GM12878 (cell line): ENCODE results near the gene SBNO2. TPM values are rescaled to one million over a fixed set of nuclear protein-coding genes. Genes with fewer than 3 reads are reported as not detected.

ENCODE experiments used
- ATF2 ChIP-seq: IDR thresholded peaks from 2 replicates; pipeline ENCODE4 v1.6.1; 2012; ENCODE audit warnings: low read length, inconsistent platforms
- BACH1 ChIP-seq: fragments of 450-650 bp; IDR thresholded peaks from 2 replicates; pipeline ENCODE4 v1.6.1; 2017; ENCODE audit warnings: mild to moderate bottlenecking, borderline replicate concordance
- BHLHE40 ChIP-seq, 2 experiments: fragments of 450-650 bp in 1 of 2; IDR thresholded peaks; 2 replicates each; pipeline ENCODE4 v1.6.1; 2011 to 2017; ENCODE audit warnings: low read depth in 2 of 2, borderline replicate concordance in 1 of 2, improper control_type of control experiment in 1 of 2, low read length in 1 of 2, mild to moderate bottlenecking in 1 of 2
- CREB1 ChIP-seq: IDR thresholded peaks from 2 replicates; pipeline ENCODE4 v1.6.1; 2012; ENCODE audit warnings: low read depth, mild to moderate bottlenecking, inconsistent platforms
- EGR1 ChIP-seq, 2 experiments: IDR thresholded peaks; 1 replicate in 1 of 2; 2 replicates in 1 of 2; pipeline ENCODE4 v1.6.1; 2011 to 2012; ENCODE audit warnings: low read depth in 2 of 2, low read length in 2 of 2, borderline replicate concordance in 1 of 2, mild to moderate bottlenecking in 1 of 2, moderate library complexity in 1 of 2
- EP300 ChIP-seq, 2 experiments: fragments of 150-350 bp in 1 of 2; IDR thresholded peaks; 2 replicates each; pipeline ENCODE4 v1.6.1; 2011 to 2012; ENCODE audit warnings: low read depth in 2 of 2, low read length in 2 of 2, borderline replicate concordance in 1 of 2, improper control_type of control experiment in 1 of 2, inconsistent platforms in 1 of 2; ENCODE audit not compliant: control insufficient read depth in 1 of 2
- HCFC1 ChIP-seq: fragments of 150-350 bp; IDR thresholded peaks from 2 replicates; pipeline ENCODE4 v1.6.1; 2014; ENCODE audit warnings: low read length
- MEF2B ChIP-seq: fragments of 450-650 bp; IDR thresholded peaks from 2 replicates; pipeline ENCODE4 v1.6.1; 2018; ENCODE audit warnings: mild to moderate bottlenecking, moderate library complexity; ENCODE audit not compliant: partially characterized antibody, poor library complexity, severe bottlenecking
- NR2C2 ChIP-seq: IDR thresholded peaks from 2 replicates; pipeline ENCODE4 v1.6.1; 2011; ENCODE audit warnings: borderline replicate concordance, low read depth; ENCODE audit not compliant: control insufficient read depth, insufficient read length
- POLR2A ChIP-seq: IDR thresholded peaks from 2 replicates; pipeline ENCODE4 v1.6.1; 2011; ENCODE audit warnings: low read depth, mild to moderate bottlenecking, low read length
- POLR2AphosphoS2 ChIP-seq: IDR thresholded peaks from 2 replicates; pipeline ENCODE4 v1.6.1; 2011; ENCODE audit warnings: low read depth, mild to moderate bottlenecking, low read length, improper control_type of control experiment, moderate library complexity
- RBBP5 ChIP-seq: fragments of 200-600 bp; sonication (generic); conservative IDR thresholded peaks from 2 replicates; pipeline ENCODE4 v1.6.1; 2016
- RUNX3 ChIP-seq: IDR thresholded peaks from 2 replicates; pipeline ENCODE4 v1.6.1; 2012; ENCODE audit warnings: low read length, inconsistent platforms
- SIX5 ChIP-seq: IDR thresholded peaks from 2 replicates; pipeline ENCODE4 v1.6.1; 2011; ENCODE audit warnings: mild to moderate bottlenecking, low read depth, low read length, moderate library complexity; ENCODE audit not compliant: severe bottlenecking
- SP1 ChIP-seq: IDR thresholded peaks from one replicate; pipeline ENCODE4 v1.6.1; 2011; ENCODE audit warnings: low read depth, low read length
- SPI1 ChIP-seq: IDR thresholded peaks from 2 replicates; pipeline ENCODE4 v1.6.1; 2011; ENCODE audit warnings: low read depth, mild to moderate bottlenecking, low read length, moderate library complexity, borderline replicate concordance; ENCODE audit not compliant: insufficient read depth
- TCF3 ChIP-seq: IDR thresholded peaks from 2 replicates; pipeline ENCODE4 v1.6.1; 2012; ENCODE audit warnings: low read depth, mild to moderate bottlenecking, low read length, borderline replicate concordance; ENCODE audit not compliant: insufficient read depth
- polyA plus RNA-seq, 11 experiments: library from polyadenylated mRNA; depleted of rRNA in 4 of 11; unstranded in 6 of 11; stranded (reverse) in 5 of 11; fragments of >200 nt; fragmentation: Nextera tagmentation in 4 of 11; fragmentation: Illumina TruSeq in 1 of 11; extraction: Ambion mirVana in 4 of 11; extraction: Trizol in 1 of 11; gene quantifications; 1 replicate in 1 of 11; 2 replicates in 10 of 11; pipeline versions ENCODE4 v1.2.1 to v1.2.3, GENCODE V29; 2011 to 2016; ENCODE audit warnings: inconsistent platforms in 2 of 11, missing spikeins in 2 of 11, low read depth in 1 of 11
- total RNA-seq, 4 experiments: library from RNA; depleted of rRNA in 3 of 4; stranded (reverse); fragments of >200 nt in 3 of 4; fragmentation: Illumina TruSeq in 1 of 4; extraction: Trizol in 1 of 4; gene quantifications; 2 replicates each; pipeline versions ENCODE4 v1.2.1 to v1.2.3, GENCODE V29; 2013 to 2021
- TF ChIP-seq, protein P1 (sequence below): IDR thresholded peaks from 2 replicates; pipeline ENCODE4 v1.6.1; 2012; ENCODE audit warnings: improper control_type of control experiment, low read depth, low read length; ENCODE audit not compliant: insufficient replicate concordance
- TF ChIP-seq, protein P2 (sequence below): IDR thresholded peaks from 2 replicates; pipeline ENCODE4 v1.6.1; 2011; ENCODE audit warnings: borderline replicate concordance, low read depth, mild to moderate bottlenecking, moderate library complexity, low read length; ENCODE audit not compliant: insufficient read depth, poor library complexity, severe bottlenecking
- TF ChIP-seq, protein P3 (sequence below): fragments of 450-650 bp; IDR thresholded peaks from 2 replicates; pipeline ENCODE4 v1.6.1; 2017; ENCODE audit warnings: low read depth, mild to moderate bottlenecking, moderate library complexity

SBNO2 gene
- total and polyA plus RNA-seq, 10 of the 15 experiments (the other 5 are each of a cell fraction or from before 2014, with no cell fraction given) = 0.08 to 44.6 (median 5.4) TPM

DNA sequence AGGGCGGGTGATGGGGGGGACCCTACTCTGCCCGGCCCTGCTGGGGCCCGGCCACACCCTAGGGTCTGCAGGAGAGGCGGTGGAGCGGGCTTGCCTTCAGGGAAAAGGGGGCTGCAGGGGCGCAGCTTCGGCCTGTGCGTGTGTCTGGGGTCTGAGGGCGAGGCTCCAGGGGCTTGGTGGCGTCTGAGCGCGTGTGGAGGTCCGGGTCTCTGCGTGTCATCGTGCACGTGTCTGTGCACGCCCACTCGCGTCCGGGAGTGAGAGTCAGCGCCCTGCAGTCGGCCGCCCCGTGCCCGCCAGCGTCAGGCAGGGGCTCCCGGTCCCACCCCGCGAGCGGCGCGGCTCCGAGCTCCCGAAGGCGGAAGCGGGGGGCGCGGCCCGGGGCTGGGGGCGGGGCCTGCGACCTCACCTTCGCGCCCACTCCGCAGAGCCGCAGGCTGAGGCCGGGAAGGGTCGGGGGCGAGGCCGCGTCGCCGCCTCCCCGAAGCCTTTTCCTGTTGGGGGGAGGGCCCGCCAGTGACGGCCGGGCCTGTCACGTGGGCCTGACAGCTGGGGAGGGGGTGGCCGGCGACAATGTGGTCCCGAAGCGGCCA, 107.2 kb downstream of the SBNO2 start, which contains the start of gene ARHGAP45 (continued):
- TF ChIP-seq EP300 (IDR thresholded peaks at IDR 0.05; ENCODE audit: borderline replicate concordance in 1 of 2, control insufficient read depth in 1 of 2, low read depth in 2 of 2, low read length in 2 of 2) = no peak
- no peak for TF ChIP-seq POLR2AphosphoS2
- TF ChIP-seq NR2C2 = no peak
- TF ChIP-seq MEF2B = no peak
- TF ChIP-seq, protein P1, sequence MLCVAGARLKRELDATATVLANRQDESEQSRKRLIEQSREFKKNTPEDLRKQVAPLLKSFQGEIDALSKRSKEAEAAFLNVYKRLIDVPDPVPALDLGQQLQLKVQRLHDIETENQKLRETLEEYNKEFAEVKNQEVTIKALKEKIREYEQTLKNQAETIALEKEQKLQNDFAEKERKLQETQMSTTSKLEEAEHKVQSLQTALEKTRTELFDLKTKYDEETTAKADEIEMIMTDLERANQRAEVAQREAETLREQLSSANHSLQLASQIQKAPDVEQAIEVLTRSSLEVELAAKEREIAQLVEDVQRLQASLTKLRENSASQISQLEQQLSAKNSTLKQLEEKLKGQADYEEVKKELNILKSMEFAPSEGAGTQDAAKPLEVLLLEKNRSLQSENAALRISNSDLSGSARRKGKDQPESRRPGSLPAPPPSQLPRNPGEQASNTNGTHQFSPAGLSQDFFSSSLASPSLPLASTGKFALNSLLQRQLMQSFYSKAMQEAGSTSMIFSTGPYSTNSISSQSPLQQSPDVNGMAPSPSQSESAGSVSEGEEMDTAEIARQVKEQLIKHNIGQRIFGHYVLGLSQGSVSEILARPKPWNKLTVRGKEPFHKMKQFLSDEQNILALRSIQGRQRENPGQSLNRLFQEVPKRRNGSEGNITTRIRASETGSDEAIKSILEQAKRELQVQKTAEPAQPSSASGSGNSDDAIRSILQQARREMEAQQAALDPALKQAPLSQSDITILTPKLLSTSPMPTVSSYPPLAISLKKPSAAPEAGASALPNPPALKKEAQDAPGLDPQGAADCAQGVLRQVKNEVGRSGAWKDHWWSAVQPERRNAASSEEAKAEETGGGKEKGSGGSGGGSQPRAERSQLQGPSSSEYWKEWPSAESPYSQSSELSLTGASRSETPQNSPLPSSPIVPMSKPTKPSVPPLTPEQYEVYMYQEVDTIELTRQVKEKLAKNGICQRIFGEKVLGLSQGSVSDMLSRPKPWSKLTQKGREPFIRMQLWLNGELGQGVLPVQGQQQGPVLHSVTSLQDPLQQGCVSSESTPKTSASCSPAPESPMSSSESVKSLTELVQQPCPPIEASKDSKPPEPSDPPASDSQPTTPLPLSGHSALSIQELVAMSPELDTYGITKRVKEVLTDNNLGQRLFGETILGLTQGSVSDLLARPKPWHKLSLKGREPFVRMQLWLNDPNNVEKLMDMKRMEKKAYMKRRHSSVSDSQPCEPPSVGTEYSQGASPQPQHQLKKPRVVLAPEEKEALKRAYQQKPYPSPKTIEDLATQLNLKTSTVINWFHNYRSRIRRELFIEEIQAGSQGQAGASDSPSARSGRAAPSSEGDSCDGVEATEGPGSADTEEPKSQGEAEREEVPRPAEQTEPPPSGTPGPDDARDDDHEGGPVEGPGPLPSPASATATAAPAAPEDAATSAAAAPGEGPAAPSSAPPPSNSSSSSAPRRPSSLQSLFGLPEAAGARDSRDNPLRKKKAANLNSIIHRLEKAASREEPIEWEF = no peak
- peak; percentile 89 to 97 for TF ChIP-seq BHLHE40 (IDR thresholded peaks at IDR 0.05; ENCODE audit: borderline replicate concordance in 1 of 2, low read depth in 2 of 2, low read length in 1 of 2)
- TF ChIP-seq RUNX3 = peak; percentile 31; the same call in 1 of the 2 replicates
- TF ChIP-seq POLR2A = peak; percentile 69
- TF ChIP-seq, protein P2, sequence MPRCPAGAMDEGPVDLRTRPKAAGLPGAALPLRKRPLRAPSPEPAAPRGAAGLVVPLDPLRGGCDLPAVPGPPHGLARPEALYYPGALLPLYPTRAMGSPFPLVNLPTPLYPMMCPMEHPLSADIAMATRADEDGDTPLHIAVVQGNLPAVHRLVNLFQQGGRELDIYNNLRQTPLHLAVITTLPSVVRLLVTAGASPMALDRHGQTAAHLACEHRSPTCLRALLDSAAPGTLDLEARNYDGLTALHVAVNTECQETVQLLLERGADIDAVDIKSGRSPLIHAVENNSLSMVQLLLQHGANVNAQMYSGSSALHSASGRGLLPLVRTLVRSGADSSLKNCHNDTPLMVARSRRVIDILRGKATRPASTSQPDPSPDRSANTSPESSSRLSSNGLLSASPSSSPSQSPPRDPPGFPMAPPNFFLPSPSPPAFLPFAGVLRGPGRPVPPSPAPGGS = peak; percentile 8
- peak in 1 of 2 experiments; percentile 62; a peak in 2 of 3 replicates for TF ChIP-seq EGR1 (IDR thresholded peaks at IDR 0.05; ENCODE audit: borderline replicate concordance in 1 of 2, low read depth in 2 of 2, low read length in 2 of 2)
- no peak for TF ChIP-seq SPI1
- TF ChIP-seq HCFC1 = no peak
- no peak for TF ChIP-seq SP1
- TF ChIP-seq SIX5 = no peak
- TF ChIP-seq TCF3 = 0 out of 2 replicates have a peak, but pooled peaks have one; percentile 56
- no peak for TF ChIP-seq RBBP5
- no peak for TF ChIP-seq ATF2
- TF ChIP-seq BACH1 = 0 out of 2 replicates have a peak, but pooled peaks have one; percentile 73
- TF ChIP-seq, protein P3, sequence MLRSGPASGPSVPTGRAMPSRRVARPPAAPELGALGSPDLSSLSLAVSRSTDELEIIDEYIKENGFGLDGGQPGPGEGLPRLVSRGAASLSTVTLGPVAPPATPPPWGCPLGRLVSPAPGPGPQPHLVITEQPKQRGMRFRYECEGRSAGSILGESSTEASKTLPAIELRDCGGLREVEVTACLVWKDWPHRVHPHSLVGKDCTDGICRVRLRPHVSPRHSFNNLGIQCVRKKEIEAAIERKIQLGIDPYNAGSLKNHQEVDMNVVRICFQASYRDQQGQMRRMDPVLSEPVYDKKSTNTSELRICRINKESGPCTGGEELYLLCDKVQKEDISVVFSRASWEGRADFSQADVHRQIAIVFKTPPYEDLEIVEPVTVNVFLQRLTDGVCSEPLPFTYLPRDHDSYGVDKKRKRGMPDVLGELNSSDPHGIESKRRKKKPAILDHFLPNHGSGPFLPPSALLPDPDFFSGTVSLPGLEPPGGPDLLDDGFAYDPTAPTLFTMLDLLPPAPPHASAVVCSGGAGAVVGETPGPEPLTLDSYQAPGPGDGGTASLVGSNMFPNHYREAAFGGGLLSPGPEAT = no peak
- TF ChIP-seq CREB1 = peak; percentile 18; the same call in 1 of the 2 replicates
